GM12878 (cell line): Measurements from ENCODE around the gene CFAP54. TPM values are rescaled to one million over a fixed set of nuclear protein-coding genes. Genes with fewer than 3 reads are reported as not detected.

Source experiments
- ATAC-seq: fragments of 200-7000 bp; cut with Tn5 transposase; 3 replicates; pipeline ENCODE4 v1.9.1; 2020; ENCODE audit warnings: mild to moderate bottlenecking, moderate library complexity
- BruUV-seq: library from RNA; stranded (reverse); fragments of 400-500 nt; replicated peaks from 2 replicates; lab custom pipeline; 2021; lab: Mats Ljungman, UMichigan
- CTCF ChIA-PET: fragments of 300-600 bp; sonication (Branson Sonifier 250); formaldehyde crosslinking; extraction: SDS; loops from one replicate; lab custom pipeline; 2021; ENCODE audit warnings: inconsistent platforms; lab: Yijun Ruan, JAX
- POLR2A ChIA-PET: fragments of 350-600 bp; formaldehyde crosslinking; extraction: SDS; loops from one replicate; lab custom pipeline; 2021; ENCODE audit warnings: inconsistent platforms; lab: Charles Lee
- RAD21 ChIA-PET: fragments of 300-600 bp; sonication (Branson Sonifier 250); formaldehyde crosslinking; loops from one replicate; lab custom pipeline; 2023; ENCODE audit warnings: antibody characterized with exemption; ENCODE audit not compliant: unreplicated experiment; lab: Charles Lee
- SMC1A ChIA-PET: fragments of 300-600 bp; sonication (Branson Sonifier 250); formaldehyde crosslinking; loops from one replicate; lab custom pipeline; 2023; ENCODE audit not compliant: unreplicated experiment, uncharacterized antibody; lab: Charles Lee
- DNase-seq: peaks from one replicate; pipeline ENCODE4 v3.0.0-alpha.2; 2011; ENCODE audit warnings: low read depth, low spot score
- FAIRE-seq: peaks from 3 replicates; lab custom pipeline; 2011; peaks lifted over from hg19 to GRCh38; lab: Jason Lieb, UNC
- H2AFZ ChIP-seq: 2 replicates; pipeline ENCODE4 v1.6.0; 2011; ENCODE audit warnings: low read depth, low read length, control low read depth; ENCODE audit not compliant: control insufficient read depth
- H3K27ac ChIP-seq: 2 replicates; pipeline ENCODE4 v1.5.1; 2011; ENCODE audit warnings: control low read depth; ENCODE audit not compliant: control insufficient read depth, insufficient read depth
- H3K27me3 ChIP-seq, 2 experiments: replicated peaks in 1 of 2; 2 replicates each; pipeline versions ENCODE4 v1.6.0 to v1.6.1; 2011; ENCODE audit warnings: low read length in 1 of 2; ENCODE audit not compliant: control insufficient read depth in 2 of 2, insufficient read depth in 2 of 2
- H3K36me3 ChIP-seq, 2 experiments: 2 replicates each; pipeline ENCODE4 v1.5.1; 2011; ENCODE audit warnings: low read length in 1 of 2; ENCODE audit not compliant: control insufficient read depth in 2 of 2, insufficient read depth in 2 of 2
- H3K4me1 ChIP-seq: 2 replicates; pipeline ENCODE4 v1.6.1; 2011; ENCODE audit warnings: mild to moderate bottlenecking, low read length, moderate library complexity, mixed read lengths; ENCODE audit not compliant: control insufficient read depth, insufficient read depth
- H3K4me2 ChIP-seq: 2 replicates; pipeline ENCODE4 v1.6.0; 2011; ENCODE audit warnings: control low read depth; ENCODE audit not compliant: control insufficient read depth, insufficient read depth
- H3K4me3 ChIP-seq: fragments of 200-600 bp; sonication (generic); 2 replicates; pipeline ENCODE4 v1.5.1; 2016
- H3K79me2 ChIP-seq: 2 replicates; pipeline ENCODE4 v1.6.0; 2011; ENCODE audit warnings: low read length; ENCODE audit not compliant: control insufficient read depth, insufficient read depth
- H3K9ac ChIP-seq: 2 replicates; pipeline ENCODE4 v1.8.0; 2011; ENCODE audit warnings: low read length, control low read depth, mixed read lengths; ENCODE audit not compliant: control insufficient read depth, insufficient read depth
- H3K9me3 ChIP-seq: replicated peaks from 3 replicates; pipeline ENCODE4 v1.5.1; 2011; ENCODE audit warnings: mild to moderate bottlenecking, low read length; ENCODE audit not compliant: control insufficient read depth, insufficient read depth
- H4K20me1 ChIP-seq: 2 replicates; pipeline ENCODE4 v1.6.0; 2011; ENCODE audit not compliant: control insufficient read depth, insufficient read depth
- ASH2L ChIP-seq: fragments of 300-600, 200-600 bp; sonication (generic); IDR thresholded peaks from 2 replicates; pipeline ENCODE4 v1.6.1; 2017; ENCODE audit warnings: low read depth, mild to moderate bottlenecking, borderline replicate concordance
- EED ChIP-seq: sonication (generic); IDR thresholded peaks from 2 replicates; pipeline ENCODE4 v1.6.1; 2016; ENCODE audit warnings: antibody characterized with exemption, low read depth
- ESRRA ChIP-seq: IDR thresholded peaks from 2 replicates; pipeline ENCODE4 v1.6.1; 2012; ENCODE audit warnings: mild to moderate bottlenecking, low read length, improper control_type of control experiment
- KAT2A ChIP-seq: conservative IDR thresholded peaks from 2 replicates; pipeline ENCODE4 v1.6.1; 2011; ENCODE audit warnings: low read depth, low read length; ENCODE audit not compliant: control insufficient read depth
- MEF2A ChIP-seq: IDR thresholded peaks from 2 replicates; pipeline ENCODE4 v1.6.1; 2011; ENCODE audit warnings: low read depth, mild to moderate bottlenecking, low read length, moderate library complexity; ENCODE audit not compliant: insufficient read depth
- NR2F1 ChIP-seq: fragments of 450-650 bp; conservative IDR thresholded peaks from 2 replicates; pipeline ENCODE4 v1.6.1; 2017; ENCODE audit warnings: mild to moderate bottlenecking
- SIN3A ChIP-seq: IDR thresholded peaks from 2 replicates; pipeline ENCODE4 v1.6.1; 2012; ENCODE audit warnings: low read depth, low read length, improper control_type of control experiment
- SMC3 ChIP-seq: IDR thresholded peaks from 2 replicates; pipeline ENCODE4 v1.6.1; 2011; ENCODE audit warnings: low read length, improper control_type of control experiment, borderline replicate concordance
- WGBS: methylation state at CpG from one replicate; pipeline ENCODE4 v1.1.6; 2016; ENCODE audit warnings: low lambda C conversion rate; ENCODE audit not compliant: insufficient replicate concordance, insufficient coverage; ENCODE audit errors: missing lambda C conversion rate; 5-methylcytosine and 5-hydroxymethylcytosine counted together
- in situ Hi-C: fragments of 300-500 bp; cut with MboI; formaldehyde crosslinking; loops from 9 replicates; pipeline ENCODE4 v1.14.3; 2018; ENCODE audit warnings: mixed read lengths
- intact Hi-C: fragments of 100-400 bp; cut with micrococcal nuclease; formaldehyde crosslinking; loops from one replicate; pipeline ENCODE4 v1.14.2; 2022; ENCODE audit not compliant: unreplicated experiment
- polyA plus RNA-seq, 11 experiments: library from polyadenylated mRNA; depleted of rRNA in 4 of 11; unstranded in 6 of 11; stranded (reverse) in 5 of 11; fragments of >200 nt; fragmentation: Nextera tagmentation in 4 of 11; fragmentation: Illumina TruSeq in 1 of 11; extraction: Ambion mirVana in 4 of 11; extraction: Trizol in 1 of 11; gene quantifications; 1 replicate in 1 of 11; 2 replicates in 10 of 11; pipeline versions ENCODE4 v1.2.1 to v1.2.3, GENCODE V29; 2011 to 2016; ENCODE audit warnings: inconsistent platforms in 2 of 11, missing spikeins in 2 of 11, low read depth in 1 of 11
- total RNA-seq, 4 experiments: library from RNA; depleted of rRNA in 3 of 4; stranded (reverse); fragments of >200 nt in 3 of 4; fragmentation: Illumina TruSeq in 1 of 4; extraction: Trizol in 1 of 4; gene quantifications; 2 replicates each; pipeline versions ENCODE4 v1.2.1 to v1.2.3, GENCODE V29; 2013 to 2021
- TF ChIP-seq, protein P1 (sequence below): IDR thresholded peaks from 2 replicates; pipeline ENCODE4 v1.6.1; 2012; ENCODE audit warnings: low read depth, low read length, improper control_type of control experiment
- TF ChIP-seq, protein P2 (sequence below): fragments of 450-650 bp; conservative IDR thresholded peaks from 2 replicates; pipeline ENCODE4 v1.6.1; 2017; ENCODE audit warnings: mild to moderate bottlenecking, moderate library complexity
- TF ChIP-seq, protein P3 (sequence below): fragments of 450-650 bp; IDR thresholded peaks from 2 replicates; pipeline ENCODE4 v1.6.1; 2017; ENCODE audit warnings: mild to moderate bottlenecking, low read depth, inconsistent platforms; ENCODE audit not compliant: poor library complexity, severe bottlenecking
- TF ChIP-seq, protein P4 (sequence below): fragments of 450-650 bp; IDR thresholded peaks from 2 replicates; pipeline ENCODE4 v1.6.1; 2017; ENCODE audit warnings: antibody characterized with exemption, mild to moderate bottlenecking, moderate library complexity

CFAP54 gene
- total and polyA plus RNA-seq, 10 of the 15 experiments (the other 5 are each of a cell fraction or from before 2014, with no cell fraction given), result 0.19 to 1.5 (median 0.56) TPM

DNA sequence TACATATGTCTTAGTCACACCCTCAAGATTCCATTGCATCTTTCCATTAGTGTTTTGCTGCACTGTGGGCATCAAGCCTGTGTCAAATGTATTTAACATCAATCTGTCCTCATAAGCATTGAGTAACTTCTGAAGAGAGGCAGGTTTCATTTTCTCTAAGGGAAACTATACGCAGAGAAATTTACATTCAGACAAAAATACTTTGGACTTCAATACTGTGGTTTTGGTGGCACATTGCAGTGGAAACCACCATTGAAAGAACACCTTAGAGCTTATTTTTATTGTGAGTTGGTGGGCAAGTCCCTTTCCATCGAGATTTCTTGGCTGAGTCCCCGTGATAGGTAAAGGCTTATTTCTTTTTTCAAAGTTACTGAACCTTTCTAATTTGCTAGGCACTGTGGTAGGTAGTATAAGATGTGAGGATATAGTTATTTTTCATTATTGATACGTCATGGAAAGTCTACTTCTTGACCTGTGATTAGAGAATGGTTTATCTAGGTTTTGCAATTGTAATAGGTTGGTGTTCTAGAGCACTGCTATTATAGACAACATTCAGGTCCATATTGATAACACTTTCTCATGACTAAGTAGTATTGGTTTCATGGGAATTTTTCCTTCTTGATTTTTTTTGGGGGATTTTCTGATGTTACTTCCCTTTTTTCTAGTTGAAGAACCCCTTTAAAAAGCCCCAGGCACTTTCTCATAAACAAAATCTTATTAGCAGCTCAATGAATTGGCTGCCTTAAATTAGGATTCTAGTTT lies 81.9 kb downstream of the CFAP54 start:
- no peaks in the 10 kb centered on the region for H4K20me1 ChIP-seq
- peak overlapping the region; percentile 64 for H2AFZ ChIP-seq
- in situ Hi-C loops, result loop anchor here (5.0 to 10.0 kb wide), 2 partner anchors 411 to 734 kb away; no protein-coding TSS in a partner anchor
- peaks cover 11% of the 10 kb centered on the region for H3K9me3 ChIP-seq
- ATAC-seq (peak; percentile 87), DNase-seq (peak; percentile 93), FAIRE-seq (peak; percentile 68)
- no TSS peak for BruUV-seq
- ChIA-PET CTCF (interaction anchor here (0.6 to 2.7 kb wide), 7 partner anchors 11 to 70 kb away, joined by 3 to 19 read pairs (median 4); no protein-coding TSS in a partner anchor), RAD21 (interaction anchor here (1.0 to 3.1 kb wide), 20 partner anchors 10 to 1830 kb away, joined by 3 to 42 read pairs (median 4); partner anchors contain the start of gene CDK17), POLR2A (interaction anchor here (0.6 to 1.5 kb wide), 5 partner anchors 21 to 1947 kb away, joined by 3 to 10 read pairs (median 4); no protein-coding TSS in a partner anchor), SMC1A (interaction anchor here (0.9 to 3.5 kb wide), 17 partner anchors 10 to 355 kb away, joined by 3 to 30 read pairs (median 6); no protein-coding TSS in a partner anchor)
- H3K9ac ChIP-seq, result peak overlapping the region; percentile 37
- peak overlapping the region; percentile 22; the same call in 1 of the 2 replicates for H3K4me3 ChIP-seq
- no peaks in the 10 kb centered on the region for H3K36me3 ChIP-seq
- intact Hi-C loops, result loop anchor here (1.0 to 2.0 kb wide), 2 partner anchors 21 to 54 kb away; no protein-coding TSS in a partner anchor
- peak overlapping the region; percentile 88 for H3K4me2 ChIP-seq
- peak overlapping the region; percentile 88 for H3K27ac ChIP-seq
- H3K27me3 ChIP-seq, result no peaks in the 10 kb centered on the region
- WGBS, result under 1% methylated on average over 4 of the region's 4 CpGs
- H3K4me1 ChIP-seq, result peaks cover 20% of the 10 kb centered on the region
- H3K79me2 ChIP-seq, result no peaks in the 10 kb centered on the region
- TF ChIP-seq ESRRA (no peak), SIN3A (no peak), KAT2A (no peak), MEF2A (peak; percentile 65; the same call in 1 of the 2 replicates), NR2F1 (0 out of 2 replicates have a peak, but pooled peaks have one; percentile 25), EED (peak; percentile 59; the same call in 1 of the 2 replicates), SMC3 (no peak), ASH2L (no peak)
- TF ChIP-seq, protein P1, sequence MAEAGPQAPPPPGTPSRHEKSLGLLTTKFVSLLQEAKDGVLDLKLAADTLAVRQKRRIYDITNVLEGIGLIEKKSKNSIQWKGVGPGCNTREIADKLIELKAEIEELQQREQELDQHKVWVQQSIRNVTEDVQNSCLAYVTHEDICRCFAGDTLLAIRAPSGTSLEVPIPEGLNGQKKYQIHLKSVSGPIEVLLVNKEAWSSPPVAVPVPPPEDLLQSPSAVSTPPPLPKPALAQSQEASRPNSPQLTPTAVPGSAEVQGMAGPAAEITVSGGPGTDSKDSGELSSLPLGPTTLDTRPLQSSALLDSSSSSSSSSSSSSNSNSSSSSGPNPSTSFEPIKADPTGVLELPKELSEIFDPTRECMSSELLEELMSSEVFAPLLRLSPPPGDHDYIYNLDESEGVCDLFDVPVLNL, result no peak
- TF ChIP-seq, protein P2, sequence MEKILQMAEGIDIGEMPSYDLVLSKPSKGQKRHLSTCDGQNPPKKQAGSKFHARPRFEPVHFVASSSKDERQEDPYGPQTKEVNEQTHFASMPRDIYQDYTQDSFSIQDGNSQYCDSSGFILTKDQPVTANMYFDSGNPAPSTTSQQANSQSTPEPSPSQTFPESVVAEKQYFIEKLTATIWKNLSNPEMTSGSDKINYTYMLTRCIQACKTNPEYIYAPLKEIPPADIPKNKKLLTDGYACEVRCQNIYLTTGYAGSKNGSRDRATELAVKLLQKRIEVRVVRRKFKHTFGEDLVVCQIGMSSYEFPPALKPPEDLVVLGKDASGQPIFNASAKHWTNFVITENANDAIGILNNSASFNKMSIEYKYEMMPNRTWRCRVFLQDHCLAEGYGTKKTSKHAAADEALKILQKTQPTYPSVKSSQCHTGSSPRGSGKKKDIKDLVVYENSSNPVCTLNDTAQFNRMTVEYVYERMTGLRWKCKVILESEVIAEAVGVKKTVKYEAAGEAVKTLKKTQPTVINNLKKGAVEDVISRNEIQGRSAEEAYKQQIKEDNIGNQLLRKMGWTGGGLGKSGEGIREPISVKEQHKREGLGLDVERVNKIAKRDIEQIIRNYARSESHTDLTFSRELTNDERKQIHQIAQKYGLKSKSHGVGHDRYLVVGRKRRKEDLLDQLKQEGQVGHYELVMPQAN, result no peak; the same call in 1 of the 2 replicates
- TF ChIP-seq, protein P3, sequence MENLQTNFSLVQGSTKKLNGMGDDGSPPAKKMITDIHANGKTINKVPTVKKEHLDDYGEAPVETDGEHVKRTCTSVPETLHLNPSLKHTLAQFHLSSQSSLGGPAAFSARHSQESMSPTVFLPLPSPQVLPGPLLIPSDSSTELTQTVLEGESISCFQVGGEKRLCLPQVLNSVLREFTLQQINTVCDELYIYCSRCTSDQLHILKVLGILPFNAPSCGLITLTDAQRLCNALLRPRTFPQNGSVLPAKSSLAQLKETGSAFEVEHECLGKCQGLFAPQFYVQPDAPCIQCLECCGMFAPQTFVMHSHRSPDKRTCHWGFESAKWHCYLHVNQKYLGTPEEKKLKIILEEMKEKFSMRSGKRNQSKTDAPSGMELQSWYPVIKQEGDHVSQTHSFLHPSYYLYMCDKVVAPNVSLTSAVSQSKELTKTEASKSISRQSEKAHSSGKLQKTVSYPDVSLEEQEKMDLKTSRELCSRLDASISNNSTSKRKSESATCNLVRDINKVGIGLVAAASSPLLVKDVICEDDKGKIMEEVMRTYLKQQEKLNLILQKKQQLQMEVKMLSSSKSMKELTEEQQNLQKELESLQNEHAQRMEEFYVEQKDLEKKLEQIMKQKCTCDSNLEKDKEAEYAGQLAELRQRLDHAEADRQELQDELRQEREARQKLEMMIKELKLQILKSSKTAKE, result peak; percentile 80
- TF ChIP-seq, protein P4, sequence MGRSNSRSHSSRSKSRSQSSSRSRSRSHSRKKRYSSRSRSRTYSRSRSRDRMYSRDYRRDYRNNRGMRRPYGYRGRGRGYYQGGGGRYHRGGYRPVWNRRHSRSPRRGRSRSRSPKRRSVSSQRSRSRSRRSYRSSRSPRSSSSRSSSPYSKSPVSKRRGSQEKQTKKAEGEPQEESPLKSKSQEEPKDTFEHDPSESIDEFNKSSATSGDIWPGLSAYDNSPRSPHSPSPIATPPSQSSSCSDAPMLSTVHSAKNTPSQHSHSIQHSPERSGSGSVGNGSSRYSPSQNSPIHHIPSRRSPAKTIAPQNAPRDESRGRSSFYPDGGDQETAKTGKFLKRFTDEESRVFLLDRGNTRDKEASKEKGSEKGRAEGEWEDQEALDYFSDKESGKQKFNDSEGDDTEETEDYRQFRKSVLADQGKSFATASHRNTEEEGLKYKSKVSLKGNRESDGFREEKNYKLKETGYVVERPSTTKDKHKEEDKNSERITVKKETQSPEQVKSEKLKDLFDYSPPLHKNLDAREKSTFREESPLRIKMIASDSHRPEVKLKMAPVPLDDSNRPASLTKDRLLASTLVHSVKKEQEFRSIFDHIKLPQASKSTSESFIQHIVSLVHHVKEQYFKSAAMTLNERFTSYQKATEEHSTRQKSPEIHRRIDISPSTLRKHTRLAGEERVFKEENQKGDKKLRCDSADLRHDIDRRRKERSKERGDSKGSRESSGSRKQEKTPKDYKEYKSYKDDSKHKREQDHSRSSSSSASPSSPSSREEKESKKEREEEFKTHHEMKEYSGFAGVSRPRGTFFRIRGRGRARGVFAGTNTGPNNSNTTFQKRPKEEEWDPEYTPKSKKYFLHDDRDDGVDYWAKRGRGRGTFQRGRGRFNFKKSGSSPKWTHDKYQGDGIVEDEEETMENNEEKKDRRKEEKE, result no peak
